Tongue (tissue), 2 donors: ENCODE measurements around the gene C2orf76. TPM values are rescaled to one million over a fixed set of nuclear protein-coding genes. Genes with fewer than 3 reads are reported as not detected.
"Not testable (repeated sequence)": the region's sequence is repeated elsewhere in the genome, so short reads cannot be mapped to it uniquely, and the experiment has no call there.

ENCODE experiments used
- DNase-seq: peaks from one replicate; pipeline ENCODE4 v3.0.0-alpha.2; 2015
- total RNA-seq: library from RNA; depleted of rRNA; stranded (reverse); fragments of >200 nt; gene quantifications from one replicate; pipeline ENCODE4 v1.2.3, GENCODE V29; 2014

Gene C2orf76
- total RNA-seq, 1 donor from 2014 or later: 2.6 TPM

GRCh38 chr2:119377294-119377992 is 10.8 kb upstream of the C2orf76 start:
- no peak for DNase-seq

- DNase-seq: no peak
These were observed 10.2 kb upstream of the C2orf76 start for GRCh38 chr2:119376810-119377209.

- not testable (repeated sequence) for DNase-seq
These were observed 9.8 kb upstream of the C2orf76 start for GRCh38 chr2:119376406-119376805.

GRCh38 chr2:119373907-119374745 is 7.5 kb upstream of the C2orf76 start:
- DNase-seq: not testable (repeated sequence)

- DNase-seq: no peak
These were observed 6.3 kb upstream of the C2orf76 start for GRCh38 chr2:119372778-119373568.

- peak; percentile 28 for DNase-seq
These were observed 4.5 kb upstream of the C2orf76 start for GRCh38 chr2:119371111-119371510.

GRCh38 chr2:119369845-119370244 is 3.2 kb upstream of the C2orf76 start:
- DNase-seq: peak; percentile 26

- DNase-seq: peak; percentile 76
These were observed 952 bp upstream of the C2orf76 start for GRCh38 chr2:119367472-119368099.

GRCh38 chr2:119366161-119366648 is 429 bp downstream of the C2orf76 start:
- no peak for DNase-seq

- no peak for DNase-seq
These were observed 1.2 kb downstream of the C2orf76 start for GRCh38 chr2:119365436-119365835.

- no peak for DNase-seq
These were observed 1.8 kb downstream of the C2orf76 start for GRCh38 chr2:119364798-119365197.

- no peak for DNase-seq
These were observed 6.1 kb downstream of the C2orf76 start for GRCh38 chr2:119360423-119360966.

GRCh38 chr2:119359774-119360173 is 6.9 kb downstream of the C2orf76 start:
- no peak for DNase-seq

GRCh38 chr2:119354860-119355259 is 11.8 kb downstream of the C2orf76 start:
- DNase-seq: no peak

- DNase-seq: peak; percentile 36
These were observed 14.3 kb downstream of the C2orf76 start for GRCh38 chr2:119352357-119352756.

GRCh38 chr2:119350311-119350998 is 16.2 kb downstream of the C2orf76 start:
- DNase-seq: peak; percentile 57

- peak; percentile 50 for DNase-seq
These were observed 17.3 kb downstream of the C2orf76 start for GRCh38 chr2:119349289-119349688.

- DNase-seq: no peak
These were observed 24.9 kb downstream of the C2orf76 start for GRCh38 chr2:119341684-119342083.

- DNase-seq: no peak
These were observed 27.1 kb downstream of the C2orf76 start for GRCh38 chr2:119339562-119339923.

GRCh38 chr2:119338826-119339561 is 27.6 kb downstream of the C2orf76 start:
- no peak for DNase-seq
